GM23338 (cell line): ENCODE data around the gene OR13G1. TPM values are rescaled to one million over a fixed set of nuclear protein-coding genes. Genes with fewer than 3 reads are reported as not detected.

ENCODE experiments used
- ATAC-seq: fragments of 200-7000 bp; cut with Tn5 transposase; 3 replicates; pipeline ENCODE4 v1.9.1; 2020
- DNase-seq: peaks from one replicate; pipeline ENCODE4 v3.0.0-alpha.2; 2015; ENCODE audit warnings: low spot score
- H2AFZ ChIP-seq: fragments of 200-600 bp; sonication (generic); 2 replicates; pipeline ENCODE4 v1.8.0; 2016; ENCODE audit warnings: antibody characterized with exemption, mild to moderate bottlenecking, moderate library complexity
- H3F3A ChIP-seq: fragments of 200-600 bp; sonication (generic); replicated peaks from 2 replicates; pipeline ENCODE4 v1.8.0; 2017; ENCODE audit warnings: antibody characterized with exemption, mixed run types, low read depth
- H3K27ac ChIP-seq: fragments of 200-600 bp; sonication (generic); 2 replicates; pipeline ENCODE4 v1.6.1; 2016; ENCODE audit warnings: low read depth
- H3K27me3 ChIP-seq: fragments of 200-600 bp; sonication (generic); 2 replicates; pipeline ENCODE4 v1.8.0; 2016; ENCODE audit warnings: mild to moderate bottlenecking, mixed run types, moderate library complexity; ENCODE audit not compliant: insufficient read depth
- H3K36me3 ChIP-seq: fragments of 200-600 bp; sonication (generic); 2 replicates; pipeline ENCODE4 v1.8.0; 2016; ENCODE audit warnings: mild to moderate bottlenecking; ENCODE audit not compliant: insufficient read depth
- H3K4me1 ChIP-seq: fragments of 200-600 bp; sonication (generic); 2 replicates; pipeline ENCODE4 v1.8.0; 2016; ENCODE audit warnings: mild to moderate bottlenecking, moderate library complexity; ENCODE audit not compliant: insufficient read depth
- H3K4me2 ChIP-seq: fragments of 200-600 bp; sonication (generic); 2 replicates; pipeline ENCODE4 v1.7.1; 2017; ENCODE audit warnings: mixed run types
- H3K4me3 ChIP-seq: fragments of 200-600 bp; sonication (generic); 2 replicates; pipeline ENCODE4 v1.6.1; 2016; ENCODE audit warnings: mixed run types
- H3K79me2 ChIP-seq: fragments of 200-600 bp; sonication (generic); replicated peaks from 2 replicates; pipeline ENCODE4 v1.8.0; 2017; ENCODE audit warnings: mild to moderate bottlenecking; ENCODE audit not compliant: insufficient read depth
- H3K9me2 ChIP-seq: fragments of 200-600 bp; sonication (generic); 2 replicates; pipeline ENCODE4 v1.8.0; 2017; ENCODE audit not compliant: insufficient read depth
- H4K20me1 ChIP-seq: fragments of 200-600 bp; sonication (generic); replicated peaks from 2 replicates; pipeline ENCODE4 v1.8.0; 2017; ENCODE audit warnings: mild to moderate bottlenecking; ENCODE audit not compliant: insufficient read depth
- H3K27ac Mint-ChIP-seq: 2 replicates; pipeline ENCODE4 v1.8.0; 2020; ENCODE audit warnings: inconsistent platforms, mild to moderate bottlenecking, moderate library complexity, mixed read lengths
- H3K27me3 Mint-ChIP-seq: 3 replicates; pipeline ENCODE4 v1.8.0; 2022; ENCODE audit warnings: low read depth, mild to moderate bottlenecking, moderate library complexity, mixed read lengths, inconsistent platforms; ENCODE audit not compliant: insufficient read depth, poor library complexity
- H3K36me3 Mint-ChIP-seq: 3 replicates; pipeline ENCODE4 v1.8.0; 2021; ENCODE audit warnings: low read depth, mild to moderate bottlenecking, inconsistent platforms, moderate library complexity, mixed read lengths
- H3K4me1 Mint-ChIP-seq: 3 replicates; pipeline ENCODE4 v1.8.0; 2020; ENCODE audit warnings: mild to moderate bottlenecking, inconsistent platforms, mixed read lengths
- H3K4me3 Mint-ChIP-seq: 3 replicates; pipeline ENCODE4 v1.8.0; 2021; ENCODE audit warnings: moderate library complexity, mild to moderate bottlenecking, inconsistent platforms, mixed read lengths
- H3K9me3 Mint-ChIP-seq: 3 replicates; pipeline ENCODE4 v1.8.0; 2020; ENCODE audit warnings: moderate library complexity, mild to moderate bottlenecking, inconsistent platforms, mixed read lengths
- CREB1 ChIP-seq: fragments of 250-450 bp; sonication (Bioruptor Pico); IDR thresholded peaks from 2 replicates; pipeline ENCODE4 v1.5.0; 2020; ENCODE audit warnings: low read depth, mild to moderate bottlenecking, moderate library complexity
- EZH2 ChIP-seq: fragments of 200-600 bp; sonication (generic); IDR thresholded peaks from one replicate; pipeline ENCODE4 v1.8.0; 2017; ENCODE audit warnings: antibody characterized with exemption, mild to moderate bottlenecking, low read depth; ENCODE audit not compliant: unreplicated experiment
- EZH2phosphoT487 ChIP-seq: fragments of 200-600 bp; sonication (generic); IDR thresholded peaks from one replicate; pipeline ENCODE4 v1.8.1; 2018; ENCODE audit warnings: antibody characterized with exemption; ENCODE audit not compliant: unreplicated experiment
- NANOG ChIP-seq: IDR thresholded peaks from 2 replicates; pipeline ENCODE4 v1.6.1; 2016; ENCODE audit warnings: antibody characterized with exemption, borderline replicate concordance
- REST ChIP-seq: IDR thresholded peaks from one replicate; pipeline ENCODE4 v1.6.1; 2018; ENCODE audit warnings: antibody characterized with exemption; ENCODE audit not compliant: unreplicated experiment
- STAT1 ChIP-seq: IDR thresholded peaks from one replicate; pipeline ENCODE4 v1.6.1; 2016; ENCODE audit warnings: antibody characterized with exemption; ENCODE audit not compliant: unreplicated experiment
- ZNF462 ChIP-seq: fragments of 250-450 bp; sonication (Bioruptor Pico); IDR thresholded peaks from 2 replicates; pipeline ENCODE4 v1.5.0; 2020; ENCODE audit warnings: mild to moderate bottlenecking, moderate library complexity
- long read RNA-seq: library from polyadenylated mRNA; unstranded; transcript quantifications from one replicate; pipeline ENCODE4 v2.0.0, GENCODE V29; 2020; ENCODE audit not compliant: unreplicated experiment
- polyA plus RNA-seq: library from polyadenylated mRNA; unstranded; fragments of >200 nt; fragmentation: Nextera tagmentation; extraction: Ambion mirVana; gene quantifications from 2 replicates; pipeline ENCODE4 v1.2.1, GENCODE V29; 2016
- total RNA-seq: library from RNA; depleted of rRNA; stranded (reverse); fragments of >200 nt; shearing (Covaris generic); gene quantifications from 2 replicates; pipeline ENCODE4 v1.2.3, GENCODE V29; 2014; rRNA removed

The OR13G1 gene
- total RNA-seq (not detected in 2 replicates), polyA plus RNA-seq (not detected in 2 replicates)
- long read RNA-seq = 0 reads

- Mint-ChIP-seq H3K4me1 (no peaks in the 10 kb centered on the region), H3K27me3 (no peaks in the 10 kb centered on the region), H3K9me3 (peaks cover 8% of the 10 kb centered on the region; the same call in 1 of the 3 replicates), H3K27ac (no peak within 1 kb of the TSS), H3K36me3 (no peaks in the 10 kb centered on the region), H3K4me3 (no peak within 1 kb of the TSS)
- no peaks in the 10 kb centered on the region for H3K9me2 ChIP-seq
- H3K4me1 ChIP-seq = no peaks in the 10 kb centered on the region
- no peak within 1 kb of the TSS for H3K27ac ChIP-seq
- H3K4me3 ChIP-seq = no peak within 1 kb of the TSS
- TF ChIP-seq EZH2phosphoT487 (no peak), ZNF462 (CRISPR knock-in tag) (no peak), EZH2 (no peak), CREB1 (no peak), NANOG (no peak), REST (no peak), STAT1 (no peak)
- H3K27me3 ChIP-seq = no peaks in the 10 kb centered on the region
- DNase-seq (no peak), ATAC-seq (no peak)
- no peak within 1 kb of the TSS for H2AFZ ChIP-seq
- no peaks in the 10 kb centered on the region for H4K20me1 ChIP-seq
- no peaks in the 10 kb centered on the region for H3K36me3 ChIP-seq
- H3F3A ChIP-seq = no peaks in the 10 kb centered on the region
- no peaks in the 10 kb centered on the region for H3K79me2 ChIP-seq
- H3K4me2 ChIP-seq = no peak within 1 kb of the TSS
These were observed at the start of gene OR13G1 for GRCh38 chr1:247679639-247680038. TSS of gene OR13G1 (minus strand) at chr1:247679739. CDS start at chr1:247673041, 6,698 bp downstream.
